Body of pancreas (tissue), 4 donors: Measurements from ENCODE around the gene DCUN1D1.

Source experiments
- CTCF ChIP-seq, 7 experiments: fragments of 450-650 bp in 4 of 7; fragments of 200-600 bp in 3 of 7; sonication (generic) in 3 of 7; IDR thresholded peaks; one replicate each; pipeline ENCODE4 v1.5.1; 2016 to 2019; ENCODE audit warnings: antibody characterized with exemption in 7 of 7
- POLR2A ChIP-seq, 3 donors: fragments of 450-650 bp; IDR thresholded peaks; one replicate each; pipeline ENCODE4 v1.6.1; 2016; ENCODE audit warnings: antibody characterized with exemption in 3 of 3, mild to moderate bottlenecking in 2 of 3

GRCh38 chr3:182957226-182957625, 23.1 kb downstream of the DCUN1D1 start:
- TF ChIP-seq CTCF (IDR thresholded peaks at IDR 0.05) = no peak
- TF ChIP-seq POLR2A (IDR thresholded peaks at IDR 0.05) = no peak
